T-helper 2 cell treated with Interferon-gamma antibody and Interleukin-4, amounts not matched to agents 5 μg/mL and 100 μg/mL, for 36 hours (primary cell): ENCODE results near the gene LRRN2.

Experiments
- DNase-seq: peaks from one replicate; pipeline ENCODE4 v3.0.0; 2021; ENCODE audit warnings: low spot score
- H3K27ac Mint-ChIP-seq: one replicate; pipeline ENCODE4 v1.8.0; 2021; ENCODE audit warnings: mild to moderate bottlenecking, mixed read lengths
- H3K27me3 Mint-ChIP-seq: one replicate; pipeline ENCODE4 v1.8.0; 2021; ENCODE audit warnings: low read depth, mixed read lengths
- H3K36me3 Mint-ChIP-seq: one replicate; pipeline ENCODE4 v1.8.0; 2021; ENCODE audit warnings: low read depth, mixed read lengths
- H3K4me1 Mint-ChIP-seq: one replicate; pipeline ENCODE4 v1.8.0; 2021; ENCODE audit warnings: low read depth, mixed read lengths
- H3K4me3 Mint-ChIP-seq: one replicate; pipeline ENCODE4 v1.8.0; 2022; ENCODE audit warnings: mild to moderate bottlenecking, moderate library complexity, mixed read lengths
- H3K9me3 Mint-ChIP-seq: one replicate; pipeline ENCODE4 v1.8.0; 2021; ENCODE audit warnings: mixed read lengths

The LRRN2 gene

DNA sequence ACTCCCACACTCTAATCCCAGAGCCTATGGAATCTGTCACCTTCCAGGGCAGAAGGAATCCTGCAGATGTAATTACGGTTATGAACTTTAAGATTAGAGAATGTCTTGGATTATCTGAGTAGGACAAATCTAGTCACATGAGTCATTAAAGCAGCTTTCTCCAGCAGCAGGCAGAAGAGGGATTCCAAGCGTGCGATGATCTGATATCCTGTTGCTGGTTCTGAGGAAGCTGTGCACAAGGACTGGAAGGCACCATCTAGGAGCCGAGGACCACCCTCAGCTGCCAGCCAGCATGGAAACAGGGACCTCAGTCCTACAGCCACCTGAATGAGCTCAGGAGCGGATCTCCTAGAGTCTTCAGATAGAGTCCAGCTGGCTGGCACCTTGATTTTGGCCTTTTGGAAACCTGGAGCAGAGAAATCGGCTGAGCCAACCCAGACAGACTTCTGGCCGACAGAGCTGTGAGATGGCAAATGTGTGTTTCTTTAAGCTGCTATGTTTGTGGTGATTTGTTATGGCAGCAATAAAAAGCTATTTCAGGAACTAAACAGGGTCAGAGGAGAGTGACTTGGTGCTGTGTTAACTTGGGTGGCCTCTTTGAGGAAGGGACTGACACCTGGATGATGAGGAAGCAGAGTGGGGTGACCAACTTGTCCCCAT, 34.5 kb downstream of the LRRN2 start:
- no peaks in the 10 kb centered on the region for H3K9me3 Mint-ChIP-seq
- peaks cover 4% of the 10 kb centered on the region for H3K4me1 Mint-ChIP-seq
- DNase-seq, result no peak
- H3K36me3 Mint-ChIP-seq, result no peaks in the 10 kb centered on the region
- H3K27me3 Mint-ChIP-seq, result peaks cover 19% of the 10 kb centered on the region
- H3K4me3 Mint-ChIP-seq, result no peak overlapping the region
- H3K27ac Mint-ChIP-seq, result no peak overlapping the region

DNA sequence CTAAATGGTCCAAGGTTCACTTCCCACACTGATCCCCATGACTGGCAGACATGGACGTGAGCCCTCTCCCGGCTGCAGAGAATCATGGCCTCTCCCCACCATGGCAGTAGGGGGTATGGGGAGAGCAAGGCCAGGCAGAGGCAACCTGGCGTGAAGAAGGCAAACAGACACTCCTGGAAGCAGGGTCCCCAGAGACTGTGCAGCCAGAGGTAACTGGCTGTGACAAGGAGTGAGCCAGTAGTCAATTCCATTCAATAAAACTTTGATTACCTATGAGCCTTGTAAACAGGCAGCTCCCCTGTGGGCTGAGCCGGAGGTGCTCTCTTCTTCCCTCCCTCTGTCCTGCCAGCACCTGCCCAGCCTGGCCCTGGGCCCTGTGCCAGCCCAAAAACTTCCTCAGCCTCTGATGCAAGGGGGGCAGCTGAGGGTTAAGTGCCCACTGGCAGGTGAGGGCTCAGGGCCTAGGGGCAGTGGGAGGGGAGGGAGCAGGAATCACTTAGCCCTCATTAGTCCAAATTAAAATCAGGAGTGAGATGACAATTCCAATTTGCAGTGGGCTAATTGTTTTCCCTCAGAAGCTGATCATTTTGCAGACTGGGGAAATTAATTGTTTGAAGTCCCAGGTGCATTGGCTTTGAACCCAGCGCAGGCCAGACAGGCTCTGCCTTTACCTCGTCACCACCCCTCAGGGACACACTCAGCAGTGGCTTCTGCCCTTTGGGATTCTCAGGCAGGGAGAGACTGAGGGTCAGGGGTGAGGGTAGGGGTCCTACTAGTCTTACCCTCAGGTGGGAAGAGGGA, 35.6 kb downstream of the LRRN2 start:
- H3K27ac Mint-ChIP-seq, result no peak overlapping the region

GRCh38 chr1:204648576-204648975, 37.0 kb downstream of the LRRN2 start:
- Mint-ChIP-seq H3K4me3 (no peak overlapping the region), H3K4me1 (peaks cover 4% of the 10 kb centered on the region), H3K27me3 (peaks cover 31% of the 10 kb centered on the region), H3K9me3 (no peaks in the 10 kb centered on the region), H3K36me3 (no peaks in the 10 kb centered on the region), H3K27ac (no peak overlapping the region)
- no peak for DNase-seq

More for the DNA sequence above, 35.6 kb downstream of the LRRN2 start:
- Mint-ChIP-seq H3K4me3 (no peak overlapping the region), H3K27me3 (peaks cover 25% of the 10 kb centered on the region), H3K36me3 (no peaks in the 10 kb centered on the region), H3K9me3 (no peaks in the 10 kb centered on the region), H3K4me1 (peaks cover 4% of the 10 kb centered on the region)
- DNase-seq, result no peak

DNA sequence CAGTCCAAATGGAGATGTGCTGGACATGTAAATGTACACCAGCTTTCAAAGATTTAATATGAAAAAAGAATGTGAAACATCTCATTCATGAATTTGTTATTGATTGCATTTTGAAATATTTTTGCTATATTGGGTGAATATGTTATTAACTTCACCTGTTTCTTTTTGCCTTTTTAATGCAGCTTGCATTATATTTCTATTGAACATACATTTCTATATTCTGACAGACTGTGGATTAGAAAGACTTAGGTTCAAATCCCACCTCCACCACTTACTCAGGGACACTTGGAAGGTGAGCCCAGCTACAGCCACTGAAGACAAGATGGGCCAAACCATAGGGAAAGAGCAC, 37.8 kb downstream of the LRRN2 start:
- peaks cover 28% of the 10 kb centered on the region for H3K27me3 Mint-ChIP-seq
- no peaks in the 10 kb centered on the region for H3K36me3 Mint-ChIP-seq
- no peak overlapping the region for H3K27ac Mint-ChIP-seq

DNA sequence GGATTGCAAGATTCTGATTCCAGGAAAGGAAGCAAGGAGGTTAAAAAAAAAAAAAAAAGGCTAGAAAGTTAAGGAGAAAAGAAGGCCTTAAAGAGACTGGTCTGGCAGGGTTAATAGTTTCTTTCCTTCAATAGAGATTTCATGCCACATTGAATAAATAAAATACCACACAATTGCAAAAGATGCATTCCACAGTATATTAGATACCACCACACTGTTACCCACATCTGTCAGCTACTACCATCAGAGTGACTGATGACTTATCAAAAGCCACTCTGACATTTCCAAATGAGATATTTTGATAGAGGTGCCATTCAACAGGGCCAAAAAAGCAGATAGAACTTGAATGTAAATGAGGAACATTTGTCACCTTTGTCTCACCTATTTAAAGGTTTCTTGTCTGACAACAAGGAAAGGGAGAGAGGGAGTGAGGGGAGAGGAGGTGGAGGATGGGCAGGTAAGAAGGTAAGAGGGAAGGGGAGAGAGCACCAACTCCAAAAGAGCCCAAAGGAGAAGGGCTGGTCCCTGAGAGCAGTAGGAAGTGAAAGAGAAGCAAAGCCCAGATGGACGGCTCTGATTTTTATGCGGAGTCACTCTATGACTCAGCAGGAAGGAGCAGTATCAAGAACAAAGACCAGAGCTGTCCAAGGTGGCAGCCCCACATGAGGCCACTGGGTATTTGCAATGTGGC, 38.3 kb downstream of the LRRN2 start:
- no peak overlapping the region for H3K4me3 Mint-ChIP-seq
- H3K36me3 Mint-ChIP-seq, result no peaks in the 10 kb centered on the region
- no peaks in the 10 kb centered on the region for H3K9me3 Mint-ChIP-seq
- no peak overlapping the region for H3K27ac Mint-ChIP-seq
- peaks cover 4% of the 10 kb centered on the region for H3K4me1 Mint-ChIP-seq
- H3K27me3 Mint-ChIP-seq, result peaks cover 27% of the 10 kb centered on the region
- DNase-seq, result no peak

More for the DNA sequence above, 37.8 kb downstream of the LRRN2 start:
- Mint-ChIP-seq H3K4me1 (peaks cover 4% of the 10 kb centered on the region), H3K4me3 (no peak overlapping the region), H3K9me3 (no peaks in the 10 kb centered on the region)
- no peak for DNase-seq

- no peak for DNase-seq
- Mint-ChIP-seq H3K36me3 (no peaks in the 10 kb centered on the region), H3K4me1 (peaks cover 4% of the 10 kb centered on the region), H3K4me3 (no peak overlapping the region), H3K27ac (no peak overlapping the region), H3K9me3 (no peaks in the 10 kb centered on the region), H3K27me3 (peaks cover 19% of the 10 kb centered on the region)
These were observed 39.9 kb downstream of the LRRN2 start for GRCh38 chr1:204645666-204646065.

DNA sequence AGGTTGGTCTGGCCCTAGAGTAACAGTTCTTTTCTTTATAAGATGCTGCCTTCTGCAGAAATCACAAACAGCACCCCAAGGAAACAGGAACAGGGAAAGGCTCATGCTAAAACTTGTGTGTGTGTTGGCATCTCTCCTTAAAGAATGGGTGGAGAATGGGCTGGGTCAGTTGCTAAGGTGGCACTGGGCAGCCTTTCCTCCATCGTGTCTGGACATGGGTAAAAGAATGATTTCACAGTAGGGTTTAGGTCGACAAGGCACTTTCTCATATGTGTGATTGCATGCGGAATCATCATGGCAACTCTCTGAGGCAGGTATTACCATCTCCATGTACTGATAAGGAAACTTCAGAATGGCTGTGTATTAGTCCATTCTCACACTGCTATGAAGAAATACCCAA, 40.3 kb downstream of the LRRN2 start:
- Mint-ChIP-seq H3K27me3 (peaks cover 18% of the 10 kb centered on the region), H3K4me1 (peaks cover 4% of the 10 kb centered on the region), H3K9me3 (no peaks in the 10 kb centered on the region), H3K36me3 (no peaks in the 10 kb centered on the region), H3K27ac (no peak overlapping the region), H3K4me3 (no peak overlapping the region)
- DNase-seq, result no peak

DNA sequence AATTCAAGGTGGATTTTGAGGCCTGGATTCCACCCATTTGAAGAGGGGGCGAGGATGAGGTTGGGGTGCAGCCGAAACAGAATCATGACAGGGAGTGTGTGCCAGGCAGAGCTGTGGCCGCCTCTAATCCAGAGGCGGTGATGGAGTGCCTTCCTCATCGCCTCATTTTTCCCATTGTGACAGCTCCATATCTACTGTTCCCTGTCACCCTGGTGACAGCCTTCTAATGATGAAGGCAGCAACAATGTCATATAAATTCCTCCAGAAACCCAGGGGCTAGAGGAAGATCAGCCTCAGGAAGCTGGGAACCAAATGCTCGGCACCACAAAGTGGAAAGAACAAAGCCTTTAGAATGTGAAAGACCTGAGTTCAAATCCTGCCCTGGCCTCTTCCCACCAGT, 42.0 kb downstream of the LRRN2 start:
- Mint-ChIP-seq H3K36me3 (no peaks in the 10 kb centered on the region), H3K4me3 (no peak overlapping the region), H3K27me3 (peaks cover 18% of the 10 kb centered on the region), H3K4me1 (peaks cover 4% of the 10 kb centered on the region), H3K9me3 (no peaks in the 10 kb centered on the region), H3K27ac (no peak overlapping the region)
- no peak for DNase-seq

DNA sequence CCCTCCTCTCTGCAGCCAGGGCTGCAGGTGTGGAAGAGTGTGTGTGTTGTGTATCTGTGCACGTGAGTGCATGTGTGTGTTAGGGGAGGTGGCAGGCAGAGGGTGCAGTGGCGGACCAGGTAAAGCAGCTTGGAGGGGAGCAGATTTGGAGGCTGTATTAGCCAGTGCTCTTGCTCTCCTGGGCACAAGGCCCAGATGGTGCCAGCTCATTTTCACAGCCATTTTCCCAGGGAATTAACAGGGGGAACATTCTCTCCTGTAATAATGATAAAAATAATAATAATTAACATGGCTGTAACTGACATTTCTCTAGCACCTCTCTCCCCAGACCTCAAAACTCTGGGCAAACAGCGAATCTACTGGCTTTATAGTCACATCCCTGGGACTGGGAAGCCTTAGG, 43.6 kb downstream of the LRRN2 start:
- no peak overlapping the region for H3K4me3 Mint-ChIP-seq
- H3K9me3 Mint-ChIP-seq, result no peaks in the 10 kb centered on the region
- no peak for DNase-seq
- H3K36me3 Mint-ChIP-seq, result no peaks in the 10 kb centered on the region
- no peaks in the 10 kb centered on the region for H3K4me1 Mint-ChIP-seq
- H3K27me3 Mint-ChIP-seq, result peaks cover 18% of the 10 kb centered on the region
- no peak overlapping the region for H3K27ac Mint-ChIP-seq

DNA sequence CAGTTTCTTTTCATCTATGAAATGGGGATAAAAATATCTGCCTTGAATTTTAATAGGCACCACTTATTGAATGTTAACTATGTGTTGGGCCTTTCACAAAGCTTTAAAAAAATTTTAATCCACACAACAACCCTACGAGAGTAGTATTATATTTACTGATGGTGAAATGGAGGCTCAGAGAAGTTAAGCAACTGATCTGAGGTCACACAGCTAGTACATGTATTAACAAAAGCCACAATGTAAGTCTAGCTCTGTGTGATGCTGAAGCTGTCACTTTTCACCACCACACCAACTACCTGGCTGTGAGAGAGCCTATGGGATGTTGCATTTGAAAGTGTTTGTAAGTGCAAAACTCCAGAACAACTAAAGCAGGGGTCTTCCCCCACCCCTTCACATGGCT, 44.1 kb downstream of the LRRN2 start:
- H3K4me1 Mint-ChIP-seq, result no peaks in the 10 kb centered on the region
- no peaks in the 10 kb centered on the region for H3K9me3 Mint-ChIP-seq
- no peak overlapping the region for H3K27ac Mint-ChIP-seq
- no peak overlapping the region for H3K4me3 Mint-ChIP-seq
- H3K36me3 Mint-ChIP-seq, result no peaks in the 10 kb centered on the region
- DNase-seq, result no peak
- peaks cover 18% of the 10 kb centered on the region for H3K27me3 Mint-ChIP-seq

GRCh38 chr1:204640578-204640977, 45.0 kb downstream of the LRRN2 start:
- no peak for DNase-seq
- Mint-ChIP-seq H3K4me1 (no peaks in the 10 kb centered on the region), H3K27me3 (peaks cover 17% of the 10 kb centered on the region), H3K9me3 (no peaks in the 10 kb centered on the region), H3K27ac (no peak overlapping the region), H3K36me3 (no peaks in the 10 kb centered on the region), H3K4me3 (no peak overlapping the region)

DNA sequence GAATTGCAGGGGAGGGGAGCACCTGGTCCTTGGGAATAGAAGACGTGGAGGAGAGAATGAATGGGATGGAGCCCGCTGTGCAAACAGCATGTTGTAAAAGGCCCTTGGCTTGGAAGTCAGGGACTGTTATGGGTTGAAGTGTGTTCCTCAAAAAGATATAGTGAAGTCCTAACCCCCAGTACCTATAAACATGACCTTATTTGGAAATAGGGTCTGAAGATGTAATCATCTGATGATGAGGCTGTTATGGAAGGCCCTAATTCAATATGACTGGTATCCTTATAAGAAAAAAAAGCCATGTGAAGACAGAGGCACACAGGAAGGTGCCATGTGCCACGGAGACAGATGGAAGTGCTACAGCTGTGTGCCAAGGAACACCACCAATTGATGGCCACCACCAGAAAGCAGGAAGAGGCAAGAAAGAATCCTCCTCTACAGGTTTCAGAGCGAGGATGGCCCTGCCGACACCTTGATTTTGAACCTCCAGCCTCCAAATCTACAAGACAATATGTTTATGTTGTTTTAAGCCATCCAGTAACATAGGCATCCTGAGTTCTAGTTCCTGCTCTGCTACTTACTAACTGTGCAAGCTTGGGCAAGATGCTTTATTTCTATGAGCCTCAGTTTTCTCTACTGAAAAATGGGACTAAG, 51.2 kb downstream of the LRRN2 start:
- DNase-seq, result no peak
- no peaks in the 10 kb centered on the region for H3K36me3 Mint-ChIP-seq
- peaks cover 9% of the 10 kb centered on the region for H3K27me3 Mint-ChIP-seq
- H3K4me1 Mint-ChIP-seq, result no peaks in the 10 kb centered on the region
- H3K4me3 Mint-ChIP-seq, result no peak overlapping the region
- no peaks in the 10 kb centered on the region for H3K9me3 Mint-ChIP-seq
- H3K27ac Mint-ChIP-seq, result no peak overlapping the region

- H3K27ac Mint-ChIP-seq, result no peak overlapping the region
- no peak for DNase-seq
- no peaks in the 10 kb centered on the region for H3K4me1 Mint-ChIP-seq
- no peaks in the 10 kb centered on the region for H3K36me3 Mint-ChIP-seq
- no peak overlapping the region for H3K4me3 Mint-ChIP-seq
- no peaks in the 10 kb centered on the region for H3K9me3 Mint-ChIP-seq
- H3K27me3 Mint-ChIP-seq, result peaks cover 9% of the 10 kb centered on the region
These were observed 51.9 kb downstream of the LRRN2 start for GRCh38 chr1:204633665-204634064.
